B cell (primary cell): ENCODE results near the gene AP1S2.

Source experiments
- CTCF ChIP-seq: fragments of 200-600 bp; IDR thresholded peaks from one replicate; pipeline ENCODE4 v1.8.0; 2022; ENCODE audit warnings: antibody characterized with exemption, mild to moderate bottlenecking
- EZH2 ChIP-seq: IDR thresholded peaks from 2 replicates; pipeline ENCODE4 v1.6.1; 2012; ENCODE audit warnings: borderline replicate concordance, low read depth, mild to moderate bottlenecking, moderate library complexity, low read length; ENCODE audit not compliant: insufficient read depth, poor library complexity, severe bottlenecking

DNA sequence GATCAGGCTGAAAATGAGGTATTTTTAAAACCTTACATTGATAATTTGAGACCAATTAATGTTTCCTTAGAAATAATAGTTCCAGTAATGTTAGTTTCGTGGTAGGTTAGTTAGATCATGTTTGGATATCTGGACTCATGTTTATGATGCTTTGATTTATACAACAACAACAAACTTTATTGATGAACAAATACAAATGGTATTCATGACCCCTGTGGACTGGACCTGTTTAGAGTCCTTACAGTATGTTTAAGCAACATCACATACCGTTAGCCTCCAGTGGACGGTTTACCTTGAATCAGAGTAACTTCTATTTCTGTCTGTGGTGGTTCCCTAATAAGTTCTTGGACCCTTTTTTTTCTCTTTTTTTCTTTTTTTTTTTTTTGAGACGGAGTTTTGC lies 46.4 kb downstream of the AP1S2 start:
- TF ChIP-seq CTCF: no peak
- TF ChIP-seq EZH2: no peak
